Neuronal stem cell (in vitro differentiated cells): ENCODE results near the gene TUBB4B.

Experiments
- DNase-seq: peaks from one replicate; pipeline ENCODE4 v3.0.0-alpha.2; 2013; ENCODE audit warnings: low spot score
- H2AFZ ChIP-seq: one replicate; pipeline ENCODE4 v1.6.1; 2013; ENCODE audit warnings: mild to moderate bottlenecking, low read length, inconsistent platforms
- H2AK5ac ChIP-seq: 2 replicates; pipeline ENCODE4 v1.6.1; 2013; ENCODE audit warnings: low read depth, mild to moderate bottlenecking, inconsistent platforms, low read length, moderate library complexity, mixed read lengths
- H2BK120ac ChIP-seq: 2 replicates; pipeline ENCODE4 v1.6.1; 2013; ENCODE audit warnings: low read depth, mild to moderate bottlenecking, inconsistent platforms, low read length, moderate library complexity, mixed read lengths
- H2BK12ac ChIP-seq: one replicate; pipeline ENCODE4 v1.6.1; 2013; ENCODE audit warnings: low read length, inconsistent platforms
- H2BK15ac ChIP-seq: 2 replicates; pipeline ENCODE4 v1.6.1; 2013; ENCODE audit warnings: mild to moderate bottlenecking, low read length, inconsistent platforms, mixed read lengths
- H2BK5ac ChIP-seq: one replicate; pipeline ENCODE4 v1.6.1; 2013; ENCODE audit warnings: inconsistent platforms, mild to moderate bottlenecking, low read length, moderate library complexity
- H3K14ac ChIP-seq: one replicate; pipeline ENCODE4 v1.6.1; 2013; ENCODE audit warnings: low read length, inconsistent platforms
- H3K18ac ChIP-seq: 2 replicates; pipeline ENCODE4 v1.6.1; 2013; ENCODE audit warnings: low read length, inconsistent platforms
- H3K23ac ChIP-seq: 2 replicates; pipeline ENCODE4 v1.6.1; 2013; ENCODE audit warnings: low read depth, mild to moderate bottlenecking, mixed read lengths, low read length, inconsistent platforms; ENCODE audit not compliant: poor library complexity
- H3K27ac ChIP-seq: replicated peaks from 3 replicates; pipeline ENCODE4 v1.5.1; 2013; ENCODE audit warnings: low read length, inconsistent platforms
- H3K27me3 ChIP-seq, 3 experiments: 2 replicates each; pipeline ENCODE4 v1.6.1; 2013; ENCODE audit warnings: low read length in 3 of 3, mild to moderate bottlenecking in 2 of 3, inconsistent platforms in 1 of 3, low read depth in 1 of 3, mixed read lengths in 1 of 3, moderate library complexity in 1 of 3; ENCODE audit not compliant: control insufficient read depth in 3 of 3, insufficient read depth in 3 of 3
- H3K36me3 ChIP-seq, 2 donors: replicated peaks in 1 of 2; 2 replicates each; pipeline ENCODE4 v1.6.1; 2013; ENCODE audit warnings: low read length in 2 of 2; ENCODE audit not compliant: control insufficient read depth in 2 of 2, insufficient read depth in 2 of 2
- H3K4ac ChIP-seq: 2 replicates; pipeline ENCODE4 v1.6.1; 2013; ENCODE audit warnings: inconsistent platforms, mild to moderate bottlenecking, low read length, moderate library complexity
- H3K4me1 ChIP-seq, 2 donors: 1 replicate in 1 of 2; 2 replicates in 1 of 2; pipeline ENCODE4 v1.6.1; 2013; ENCODE audit warnings: low read length in 2 of 2, low read depth in 1 of 2; ENCODE audit not compliant: control insufficient read depth in 2 of 2, insufficient read depth in 1 of 2
- H3K4me2 ChIP-seq: one replicate; pipeline ENCODE4 v1.6.1; 2013; ENCODE audit warnings: mild to moderate bottlenecking, low read length, inconsistent platforms; ENCODE audit not compliant: insufficient read depth, poor library complexity, severe bottlenecking
- H3K4me3 ChIP-seq, 2 donors: 2 replicates each; pipeline ENCODE4 v1.5.1; 2013; ENCODE audit warnings: low read length in 2 of 2, mild to moderate bottlenecking in 2 of 2, inconsistent platforms in 1 of 2, moderate library complexity in 1 of 2
- H3K79me1 ChIP-seq: one replicate; pipeline ENCODE4 v1.6.1; 2013; ENCODE audit warnings: low read depth, mild to moderate bottlenecking, inconsistent platforms, low read length, moderate library complexity
- H3K9ac ChIP-seq: one replicate; pipeline ENCODE4 v1.6.1; 2013; ENCODE audit warnings: mild to moderate bottlenecking, low read depth, low read length, inconsistent platforms; ENCODE audit not compliant: poor library complexity
- H3K9me3 ChIP-seq, 2 donors: replicated peaks in 1 of 2; 2 replicates each; pipeline versions ENCODE3 to v1.6.1; 2013; ENCODE audit warnings: low read length in 2 of 2, mild to moderate bottlenecking in 2 of 2, inconsistent platforms in 1 of 2, low read depth in 1 of 2, mixed read lengths in 1 of 2, moderate library complexity in 1 of 2; ENCODE audit not compliant: control insufficient read depth in 2 of 2, insufficient read depth in 1 of 2
- H4K8ac ChIP-seq: one replicate; pipeline ENCODE4 v1.6.1; 2013; ENCODE audit warnings: low read depth, mild to moderate bottlenecking, inconsistent platforms, low read length, moderate library complexity
- H4K91ac ChIP-seq: one replicate; pipeline ENCODE4 v1.6.1; 2013; ENCODE audit warnings: low read length, low read depth, mild to moderate bottlenecking, inconsistent platforms; ENCODE audit not compliant: poor library complexity
- WGBS, 2 donors: extraction: QIAGEN DNeasy Blood & Tissue Kit; methylation state at CpG; one replicate each; pipeline ENCODE4 v1.1.7; 2013; ENCODE audit warnings: missing lambda C conversion rate in 2 of 2, mixed read lengths in 1 of 2; ENCODE audit not compliant: insufficient read length in 2 of 2, insufficient replicate concordance in 1 of 2; ENCODE audit errors: extremely low coverage in 2 of 2; 5-methylcytosine and 5-hydroxymethylcytosine counted together

The TUBB4B gene

DNA sequence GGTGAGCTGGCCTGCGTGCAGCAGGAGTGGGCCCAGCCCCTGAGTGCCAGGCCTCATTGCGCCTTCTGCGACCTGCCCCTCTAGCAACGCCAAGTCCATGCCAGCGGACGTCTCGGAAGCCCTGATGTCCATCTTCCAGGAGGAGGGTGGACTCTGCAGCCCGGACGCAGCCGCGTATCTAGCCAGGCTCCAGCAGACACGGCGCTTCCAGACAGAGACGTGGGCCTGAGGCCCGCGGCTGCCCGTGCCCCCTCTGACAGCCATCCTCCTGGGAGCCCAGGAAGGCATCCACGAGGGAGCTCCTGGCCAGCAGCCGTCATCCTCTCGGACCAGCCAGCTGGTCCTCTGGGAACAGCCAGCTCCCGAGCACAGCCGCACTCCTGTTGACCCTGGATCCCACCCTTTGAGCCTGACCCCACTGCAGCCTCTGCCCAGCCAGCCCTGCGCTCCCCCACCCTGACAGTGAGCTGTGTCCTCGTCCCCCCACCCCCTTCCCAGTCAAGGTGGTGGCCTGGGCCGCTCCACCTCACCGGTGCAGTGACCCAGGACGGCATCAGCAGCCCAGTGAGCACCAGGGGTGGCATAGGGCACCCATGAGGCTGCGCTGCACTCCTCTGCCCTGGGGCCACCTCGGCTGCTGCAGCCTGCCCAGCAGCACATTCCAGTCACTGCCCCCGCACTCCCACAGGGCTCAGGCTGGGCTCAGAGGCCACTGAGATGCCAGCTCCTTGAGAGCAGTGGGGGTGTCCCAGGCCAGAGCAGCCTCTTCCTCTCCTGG lies 24.7 kb upstream of the TUBB4B start:
- no peak overlapping the region for H3K4ac ChIP-seq
- no peaks in the 10 kb centered on the region for H3K27me3 ChIP-seq
- no peak overlapping the region for H3K9ac ChIP-seq
- H3K4me1 ChIP-seq = peaks cover 2 to 8% of the 10 kb centered on the region in 2 donors
- no peak overlapping the region for H4K91ac ChIP-seq
- H3K14ac ChIP-seq = no peak overlapping the region
- peaks cover 17 to 46% of the 10 kb centered on the region in 2 donors for H3K36me3 ChIP-seq
- no peak overlapping the region for H2BK15ac ChIP-seq
- no peak overlapping the region for H2AFZ ChIP-seq
- H3K27ac ChIP-seq = no peak overlapping the region
- H4K8ac ChIP-seq = no peak overlapping the region
- no peaks in the 10 kb centered on the region for H3K9me3 ChIP-seq
- H2AK5ac ChIP-seq = no peak overlapping the region
- no CpG with 5 or more reads among the region's 30 CpGs for WGBS, 2 donors
- H3K4me2 ChIP-seq = no peak overlapping the region
- peaks cover 20% of the 10 kb centered on the region for H3K79me1 ChIP-seq
- no peak overlapping the region for H3K18ac ChIP-seq
- H2BK5ac ChIP-seq = no peak overlapping the region
- H3K23ac ChIP-seq = no peak overlapping the region
- no peak overlapping the region for H3K4me3 ChIP-seq
- no peak overlapping the region for H2BK120ac ChIP-seq
- DNase-seq = no peak
- no peak overlapping the region for H2BK12ac ChIP-seq

DNA sequence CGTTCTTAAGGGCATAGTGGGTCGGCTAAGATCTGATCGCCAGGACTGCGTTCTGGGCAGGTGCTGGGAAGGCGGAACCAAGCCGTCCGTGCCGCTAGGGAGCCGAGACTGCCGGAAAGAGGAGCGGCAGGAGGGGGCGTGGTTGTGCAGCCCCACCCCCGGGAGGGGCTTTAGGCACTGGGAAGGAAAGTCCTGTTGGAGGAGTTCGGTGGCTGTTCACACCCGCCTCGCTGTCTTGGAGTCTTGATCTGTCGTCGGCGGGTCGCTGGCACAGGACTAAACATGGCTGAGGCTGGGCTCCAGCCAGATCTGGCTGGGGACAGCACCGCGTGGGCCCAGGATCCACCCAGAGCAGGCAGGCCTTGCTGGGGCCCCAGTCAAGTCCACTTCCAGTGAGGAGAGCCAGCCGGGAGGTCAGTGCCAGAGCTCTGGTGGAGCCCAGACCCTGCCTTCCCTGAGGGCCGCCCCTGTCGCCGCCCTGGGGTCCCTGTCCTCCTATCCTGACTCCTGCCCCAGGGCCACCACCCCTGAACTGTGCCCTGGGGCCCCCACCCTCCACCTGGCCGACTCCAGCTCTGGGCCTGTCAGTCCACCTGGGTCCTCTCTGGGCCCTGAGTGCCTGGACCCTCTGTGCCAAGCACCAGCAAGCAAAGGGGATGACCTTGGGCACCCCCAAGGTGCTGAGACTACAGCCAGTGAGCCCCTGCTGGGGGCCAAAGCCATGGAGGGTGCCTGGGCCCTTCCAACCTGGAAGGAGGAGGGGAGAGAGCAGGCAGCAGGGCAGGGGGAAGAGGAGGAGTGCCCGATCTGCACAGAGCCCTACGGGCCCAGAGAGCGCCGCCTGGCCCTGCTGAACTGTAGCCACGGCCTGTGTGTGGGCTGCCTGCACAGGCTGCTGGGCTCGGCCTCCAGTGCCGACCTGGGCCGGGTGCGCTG lies 23.5 kb upstream of the TUBB4B start:
- no peak overlapping the region for H2BK15ac ChIP-seq
- H2BK120ac ChIP-seq = no peak overlapping the region
- H4K91ac ChIP-seq = no peak overlapping the region
- peak overlapping the region; percentile 58 for H2BK12ac ChIP-seq
- peak overlapping the region; percentile 56 for H2AK5ac ChIP-seq
- no peaks in the 10 kb centered on the region for H3K9me3 ChIP-seq
- peaks cover 18% of the 10 kb centered on the region for H3K79me1 ChIP-seq
- no peak overlapping the region for H4K8ac ChIP-seq
- DNase-seq = no peak
- H3K4ac ChIP-seq = no peak overlapping the region
- peaks cover 0 to 5% (median 3%) of the 10 kb centered on the region in 3 experiments for H3K27me3 ChIP-seq
- peaks cover 3 to 9% of the 10 kb centered on the region in 2 donors for H3K4me1 ChIP-seq
- no peak overlapping the region for H3K27ac ChIP-seq
- no peak overlapping the region for H3K4me2 ChIP-seq
- no peak overlapping the region for H3K18ac ChIP-seq
- H3K23ac ChIP-seq = peak overlapping the region; percentile 80
- no peak overlapping the region for H2AFZ ChIP-seq
- H3K4me3 ChIP-seq = peak overlapping the region in 1 of 2 donors; percentile 40
- H3K9ac ChIP-seq = no peak overlapping the region
- H2BK5ac ChIP-seq = no peak overlapping the region
- H3K36me3 ChIP-seq = peaks cover 17 to 36% of the 10 kb centered on the region in 2 donors
- no CpG with 5 or more reads among the region's 36 CpGs for WGBS, 2 donors
- H3K14ac ChIP-seq = no peak overlapping the region

DNA sequence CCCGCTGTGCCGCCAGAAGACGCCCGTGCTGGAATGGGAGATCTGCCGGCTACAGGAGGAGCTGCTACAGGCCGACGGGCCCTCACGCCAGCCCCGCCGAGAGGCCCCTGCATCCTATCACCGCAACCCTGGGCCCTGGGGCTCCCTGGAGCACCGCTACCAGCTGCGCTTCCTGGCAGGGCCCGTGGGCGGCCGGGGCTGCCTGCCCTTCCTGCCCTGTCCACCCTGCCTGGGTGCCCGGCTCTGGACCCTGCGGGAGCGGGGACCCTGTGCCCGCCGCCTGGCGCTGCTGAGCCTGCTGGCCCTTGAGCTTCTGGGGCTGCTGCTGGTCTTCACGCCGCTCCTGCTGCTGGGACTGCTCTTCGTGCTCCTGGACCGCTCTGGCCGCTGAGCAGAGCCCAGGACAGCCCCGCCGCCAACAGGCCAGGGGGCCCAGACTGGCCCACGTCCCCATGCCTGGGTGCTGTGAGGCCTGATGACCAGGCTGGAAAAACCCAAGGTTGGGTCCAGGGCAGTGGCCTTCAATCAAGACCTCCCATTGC lies 22.8 kb upstream of the TUBB4B start:
- Histone ChIP-seq H3K4me1 (peaks cover 8 to 15% of the 10 kb centered on the region in 2 donors), H3K27ac (no peak overlapping the region), H3K9ac (peak overlapping the region; percentile 21), H3K27me3 (peaks cover 0 to 10% (median 3%) of the 10 kb centered on the region in 3 experiments), H2BK12ac (no peak overlapping the region), H3K4me3 (no peak overlapping the region), H3K4me2 (no peak overlapping the region), H3K79me1 (peaks cover 15% of the 10 kb centered on the region), H2BK5ac (no peak overlapping the region), H3K23ac (peak overlapping the region; percentile 80), H3K36me3 (peaks cover 11 to 30% of the 10 kb centered on the region in 2 donors), H4K91ac (no peak overlapping the region), H2BK15ac (no peak overlapping the region), H3K18ac (no peak overlapping the region), H3K4ac (no peak overlapping the region), H4K8ac (peak overlapping the region; percentile 65), H2BK120ac (no peak overlapping the region), H2AK5ac (no peak overlapping the region), H3K14ac (no peak overlapping the region), H2AFZ (no peak overlapping the region), H3K9me3 (no peaks in the 10 kb centered on the region)
- DNase-seq = no peak
- WGBS, 2 donors = no CpG with 5 or more reads among the region's 30 CpGs
